ENCODE measurements around the gene CA5A.
"Not testable (repeated sequence)": the region's sequence is repeated elsewhere in the genome, so short reads cannot be mapped to it uniquely, and the experiment has no call there.

CA5A gene

GRCh38 chr16:87949071-87949744 is 12.9 kb upstream of the CA5A start:
- in situ Hi-C loops (cut with MboI; ENCODE audit: low sequenced_read_pairs), result no loop called here

- in situ Hi-C loops (cut with MboI; ENCODE audit: low sequenced_read_pairs), result no loop called here
Measured at GRCh38 chr16:87948735-87949070, 12.4 kb upstream of the CA5A start.

- in situ Hi-C loops (cut with MboI; ENCODE audit: low sequenced_read_pairs), result no loop called here
Measured at GRCh38 chr16:87948119-87948545, 11.8 kb upstream of the CA5A start.

GRCh38 chr16:87947356-87948118 is 11.2 kb upstream of the CA5A start:
- in situ Hi-C loops (cut with MboI; ENCODE audit: low sequenced_read_pairs), result no loop called here

- in situ Hi-C loops (cut with MboI; ENCODE audit: low sequenced_read_pairs), result no loop called here
Measured at GRCh38 chr16:87946596-87947347, 10.4 kb upstream of the CA5A start.

GRCh38 chr16:87945351-87946042 is 9.2 kb upstream of the CA5A start:
- in situ Hi-C loops (cut with MboI; ENCODE audit: low sequenced_read_pairs), result no loop called here

- in situ Hi-C loops (cut with MboI; ENCODE audit: low sequenced_read_pairs), result no loop called here
Measured at GRCh38 chr16:87942680-87943079, 6.4 kb upstream of the CA5A start.

GRCh38 chr16:87939562-87940423 is 3.5 kb upstream of the CA5A start:
- in situ Hi-C loops (cut with MboI; ENCODE audit: low sequenced_read_pairs), result no loop called here

GRCh38 chr16:87938412-87938949 is 2.2 kb upstream of the CA5A start:
- in situ Hi-C loops (cut with MboI; ENCODE audit: low sequenced_read_pairs), result no loop called here

GRCh38 chr16:87937231-87937542 is 858 bp upstream of the CA5A start:
- in situ Hi-C loops (cut with MboI; ENCODE audit: low sequenced_read_pairs), result not testable (repeated sequence)

- in situ Hi-C loops (cut with MboI; ENCODE audit: low sequenced_read_pairs), result not testable (repeated sequence)
Measured at GRCh38 chr16:87936016-87936374, 334 bp downstream of the CA5A start.

GRCh38 chr16:87934752-87935425 is 1.4 kb downstream of the CA5A start:
- in situ Hi-C loops (cut with MboI; ENCODE audit: low sequenced_read_pairs), result not testable (repeated sequence)

GRCh38 chr16:87933140-87933495 is 3.2 kb downstream of the CA5A start:
- in situ Hi-C loops (cut with MboI; ENCODE audit: low sequenced_read_pairs), result no loop called here

GRCh38 chr16:87932475-87933139 is 3.7 kb downstream of the CA5A start:
- in situ Hi-C loops (cut with MboI; ENCODE audit: low sequenced_read_pairs), result not testable (repeated sequence)

- in situ Hi-C loops (cut with MboI; ENCODE audit: low sequenced_read_pairs), result no loop called here
Measured at GRCh38 chr16:87931504-87931903, 4.8 kb downstream of the CA5A start.

- in situ Hi-C loops (cut with MboI; ENCODE audit: low sequenced_read_pairs), result no loop called here
Measured at GRCh38 chr16:87930456-87930855, 5.9 kb downstream of the CA5A start.

- in situ Hi-C loops (cut with MboI; ENCODE audit: low sequenced_read_pairs), result no loop called here
Measured at GRCh38 chr16:87929986-87930385, 6.3 kb downstream of the CA5A start.

GRCh38 chr16:87927195-87927562 is 9.2 kb downstream of the CA5A start:
- in situ Hi-C loops (cut with MboI; ENCODE audit: low sequenced_read_pairs), result no loop called here

Data from HL-60/S4 treated with phorbol 12-myristate 13-acetate at 8.2 ng/mL for 4 days and 3 days (cell line).